Esophagus muscularis mucosa (tissue), 4 donors: Measurements from ENCODE around the gene CD55. TPM values are rescaled to one million over a fixed set of nuclear protein-coding genes. Genes with fewer than 3 reads are reported as not detected.

Source experiments
- DNase-seq: peaks from one replicate; pipeline ENCODE4 v3.0.0-alpha.2; 2017; ENCODE audit errors: extremely low spot score
- H3K27ac ChIP-seq, 4 donors: fragments of 200-600 bp; sonication (generic); replicated peaks in 1 of 4; 1 replicate in 3 of 4; 2 replicates in 1 of 4; pipeline ENCODE4 v1.5.1; 2016 to 2019; ENCODE audit warnings: mild to moderate bottlenecking in 1 of 4
- H3K27me3 ChIP-seq, 4 donors: fragments of 200-600 bp; sonication (generic); one replicate each; pipeline versions ENCODE4 v1.5.1 to v1.6.0; 2016 to 2019
- H3K36me3 ChIP-seq, 4 donors: fragments of 200-600 bp; sonication (generic); one replicate each; pipeline ENCODE4 v1.5.1; 2016 to 2019
- H3K4me1 ChIP-seq, 4 donors: fragments of 200-600 bp; sonication (generic); one replicate each; pipeline ENCODE4 v1.5.1; 2016 to 2019
- H3K4me3 ChIP-seq, 4 donors: fragments of 200-600 bp; sonication (generic); 1 replicate in 2 of 4; 2 replicates in 2 of 4; pipeline ENCODE4 v1.5.1; 2016 to 2019; ENCODE audit warnings: mild to moderate bottlenecking in 4 of 4, moderate library complexity in 1 of 4
- H3K9me3 ChIP-seq, 4 donors: fragments of 200-600 bp; sonication (generic); 1 replicate in 3 of 4; 2 replicates in 1 of 4; pipeline ENCODE4 v1.5.1; 2016 to 2019
- CTCF ChIP-seq, 3 experiments: fragments of 200-600 bp in 2 of 3; fragments of 450-650 bp in 1 of 3; sonication (generic) in 2 of 3; IDR thresholded peaks; one replicate each; pipeline ENCODE4 v1.5.1; 2017 to 2019; ENCODE audit warnings: antibody characterized with exemption in 3 of 3, mild to moderate bottlenecking in 2 of 3, moderate library complexity in 1 of 3
- EP300 ChIP-seq: sonication (generic); formaldehyde crosslinking; IDR thresholded peaks from one replicate; pipeline ENCODE4 v1.6.1; 2017; ENCODE audit warnings: antibody characterized with exemption
- POLR2A ChIP-seq: fragments of 450-650 bp; IDR thresholded peaks from one replicate; pipeline ENCODE4 v1.6.1; 2017; ENCODE audit warnings: antibody characterized with exemption, moderate library complexity, mild to moderate bottlenecking, low read depth
- POLR2AphosphoS5 ChIP-seq, 2 donors: sonication (generic); formaldehyde crosslinking; IDR thresholded peaks; one replicate each; pipeline ENCODE4 v1.6.1; 2017; ENCODE audit warnings: antibody characterized with exemption in 2 of 2
- WGBS: methylation state at CpG from one replicate; pipeline ENCODE4 v1.1.5; 2018; 5-methylcytosine and 5-hydroxymethylcytosine counted together
- intact Hi-C: fragments of 100-400 bp; cut with DNase I; formaldehyde crosslinking; loops from one replicate; pipeline ENCODE4 v1.15.1; 2023
- total RNA-seq, 4 donors: library from RNA; depleted of rRNA; stranded (reverse); fragments of >200 nt; gene quantifications; one replicate each; pipeline versions ENCODE4 v1.1.0 to v1.2.1, GENCODE V29; 2016

The CD55 gene
- total RNA-seq, 4 donors from 2014 or later: 27.8 to 77.0 (median 47.4) TPM

DNA sequence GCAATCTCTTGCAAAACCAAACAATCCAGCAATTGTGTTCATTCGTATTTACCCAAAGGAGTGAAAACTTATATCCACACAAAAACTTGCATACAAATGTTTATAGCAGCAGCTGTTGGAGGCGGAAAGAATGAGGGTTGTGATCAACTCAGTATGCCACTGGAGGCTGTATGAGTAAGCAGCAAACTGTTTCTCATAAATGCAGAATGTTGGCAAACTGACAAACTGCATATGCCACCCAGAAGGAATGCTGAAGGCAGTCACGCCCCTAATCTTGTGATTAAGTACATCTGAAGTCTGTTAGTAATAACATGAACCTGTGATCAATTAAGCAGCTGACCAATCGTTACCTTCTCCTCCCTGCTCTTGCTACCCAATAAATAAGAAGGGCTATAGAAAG lies 72.1 kb downstream of the CD55 start:
- no peak overlapping the region for H3K27ac ChIP-seq
- H3K36me3 ChIP-seq: no peaks in the 10 kb centered on the region
- H3K4me3 ChIP-seq: no peak overlapping the region
- no peaks in the 10 kb centered on the region for H3K4me1 ChIP-seq
- intact Hi-C loops: no loop called here
- 69% methylated on average over 4 of the region's 4 CpGs for WGBS
- H3K9me3 ChIP-seq: no peaks in the 10 kb centered on the region
- H3K27me3 ChIP-seq: no peaks in the 10 kb centered on the region
- no peak for DNase-seq
- TF ChIP-seq POLR2A: no peak
- TF ChIP-seq POLR2AphosphoS5 (IDR thresholded peaks at IDR 0.05): no peak

DNA sequence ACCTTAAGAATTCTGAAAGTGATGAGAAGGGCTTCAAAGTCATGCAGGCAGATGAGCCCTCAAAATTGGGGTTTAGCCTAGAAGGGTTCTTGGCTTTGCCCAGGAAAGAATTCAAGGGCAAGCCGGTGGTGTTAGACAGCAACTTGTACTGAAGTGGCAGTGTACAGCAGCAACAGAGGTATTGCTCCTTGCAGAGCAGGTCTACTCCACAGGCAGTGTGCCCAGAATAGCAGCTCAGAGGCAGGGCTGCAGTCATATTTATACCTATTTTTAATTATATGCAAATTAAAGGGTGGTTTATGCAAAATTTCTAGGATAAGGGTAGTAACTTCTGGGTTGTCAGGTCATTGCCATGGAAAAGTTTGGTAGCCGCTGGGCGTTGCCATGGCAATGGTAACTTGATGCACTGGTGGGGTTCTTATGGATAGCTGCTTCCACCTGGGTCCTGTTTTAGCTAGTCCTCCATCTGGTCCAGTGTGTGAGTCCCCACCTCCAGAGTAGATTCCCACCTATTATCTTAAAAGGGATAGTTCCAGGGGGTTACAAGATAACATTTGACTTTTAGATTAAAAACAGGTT lies 74.8 kb downstream of the CD55 start:
- Histone ChIP-seq H3K36me3 (no peaks in the 10 kb centered on the region), H3K27me3 (no peaks in the 10 kb centered on the region), H3K27ac (no peak overlapping the region), H3K4me3 (no peak overlapping the region), H3K9me3 (no peaks in the 10 kb centered on the region), H3K4me1 (no peaks in the 10 kb centered on the region)
- DNase-seq: no peak
- no peak for TF ChIP-seq EP300
- TF ChIP-seq CTCF (IDR thresholded peaks at IDR 0.05): no peak
- no peak for TF ChIP-seq POLR2AphosphoS5 (IDR thresholded peaks at IDR 0.05)
- no peak for TF ChIP-seq POLR2A
- intact Hi-C loops: no loop called here
- 70% methylated on average over 3 of the region's 3 CpGs for WGBS

DNA sequence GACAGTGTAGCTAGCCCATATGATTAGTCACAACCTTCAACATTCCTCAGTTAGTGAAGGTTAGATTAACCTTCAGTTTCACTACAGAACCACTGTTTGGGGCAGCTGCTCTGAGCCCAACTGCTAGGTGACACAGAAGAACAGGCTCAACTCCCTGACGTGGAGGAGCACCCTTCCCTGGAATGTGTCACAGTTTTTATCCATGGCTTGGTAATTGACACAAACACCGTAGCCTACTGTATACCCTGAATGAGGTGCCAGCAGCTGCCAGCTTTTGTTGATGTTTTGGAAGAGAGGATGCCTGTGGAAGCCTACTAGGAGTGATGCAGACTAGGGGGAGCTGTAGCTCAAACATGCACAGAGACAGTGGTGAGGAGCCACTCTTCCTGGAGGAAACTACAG lies 76.0 kb downstream of the CD55 start:
- no peaks in the 10 kb centered on the region for H3K36me3 ChIP-seq
- TF ChIP-seq CTCF (IDR thresholded peaks at IDR 0.05) (no peak), EP300 (no peak), POLR2A (no peak), POLR2AphosphoS5 (IDR thresholded peaks at IDR 0.05) (no peak)
- intact Hi-C loops: no loop called here
- H3K27me3 ChIP-seq: no peaks in the 10 kb centered on the region
- WGBS: 61% methylated on average over 2 of the region's 2 CpGs
- no peaks in the 10 kb centered on the region for H3K4me1 ChIP-seq
- DNase-seq: no peak
- no peak overlapping the region for H3K27ac ChIP-seq
- no peak overlapping the region for H3K4me3 ChIP-seq
- no peaks in the 10 kb centered on the region for H3K9me3 ChIP-seq

DNA sequence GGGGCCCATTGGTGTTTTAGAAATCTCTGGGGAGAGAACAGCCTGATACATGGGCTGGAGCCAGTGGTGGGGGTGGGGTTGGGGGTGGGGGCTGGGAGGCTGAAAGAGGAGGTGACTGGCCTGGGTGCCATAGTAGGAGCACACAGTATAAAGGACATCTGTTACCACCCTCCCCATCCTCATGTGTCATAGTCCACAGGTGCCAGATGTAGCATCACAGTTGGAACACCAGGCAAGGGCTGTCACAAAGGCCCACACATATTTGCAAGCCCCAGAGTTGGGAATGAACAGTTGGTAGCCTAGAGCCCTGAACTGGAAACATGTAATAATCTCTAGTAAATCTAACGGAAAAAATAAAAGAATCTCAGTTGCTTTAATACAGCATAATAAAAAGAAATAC lies 77.5 kb downstream of the CD55 start:
- DNase-seq: no peak
- WGBS: 73% methylated on average over 1 of the region's 1 CpG
- TF ChIP-seq POLR2A (no peak), CTCF (IDR thresholded peaks at IDR 0.05) (no peak), POLR2AphosphoS5 (IDR thresholded peaks at IDR 0.05) (no peak), EP300 (no peak)
- no peaks in the 10 kb centered on the region for H3K9me3 ChIP-seq
- H3K36me3 ChIP-seq: no peaks in the 10 kb centered on the region
- intact Hi-C loops: no loop called here
- no peaks in the 10 kb centered on the region for H3K4me1 ChIP-seq
- no peak overlapping the region for H3K4me3 ChIP-seq
- H3K27ac ChIP-seq: no peak overlapping the region
- H3K27me3 ChIP-seq: no peaks in the 10 kb centered on the region

GRCh38 chr1:207401578-207401977 lies 80.1 kb downstream of the CD55 start:
- H3K27me3 ChIP-seq: no peaks in the 10 kb centered on the region
- H3K27ac ChIP-seq: no peak overlapping the region
- no peak for TF ChIP-seq POLR2AphosphoS5 (IDR thresholded peaks at IDR 0.05)
- DNase-seq: no peak
- intact Hi-C loops: no loop called here
- H3K9me3 ChIP-seq: no peaks in the 10 kb centered on the region
- H3K4me1 ChIP-seq: no peaks in the 10 kb centered on the region
- WGBS: 96% methylated on average over 7 of the region's 7 CpGs
- H3K36me3 ChIP-seq: no peaks in the 10 kb centered on the region
- no peak overlapping the region for H3K4me3 ChIP-seq

- no peaks in the 10 kb centered on the region for H3K27me3 ChIP-seq
- no peak overlapping the region for H3K4me3 ChIP-seq
- no peaks in the 10 kb centered on the region for H3K9me3 ChIP-seq
- intact Hi-C loops: no loop called here
- no peaks in the 10 kb centered on the region for H3K36me3 ChIP-seq
- WGBS: 69% methylated on average over 4 of the region's 4 CpGs
- H3K27ac ChIP-seq: no peak overlapping the region
- TF ChIP-seq POLR2A (no peak), POLR2AphosphoS5 (IDR thresholded peaks at IDR 0.05) (no peak), EP300 (no peak), CTCF (IDR thresholded peaks at IDR 0.05) (no peak)
- no peaks in the 10 kb centered on the region for H3K4me1 ChIP-seq
- DNase-seq: no peak
Measured at GRCh38 chr1:207402744-207403143, 81.3 kb downstream of the CD55 start.
